T-helper 9 cell (primary cell): ENCODE data around the gene CAMKK2.
"Not testable (repeated sequence)": the region's sequence is repeated elsewhere in the genome, so short reads cannot be mapped to it uniquely, and the experiment has no call there.

ENCODE experiments used
- DNase-seq: peaks from one replicate; pipeline ENCODE4 v3.0.0-alpha.2; 2020

The CAMKK2 gene

GRCh38 chr12:121278169-121279070 is 18.1 kb downstream of the CAMKK2 start:
- no peak for DNase-seq

GRCh38 chr12:121277374-121277759 is 19.1 kb downstream of the CAMKK2 start:
- DNase-seq, result no peak

GRCh38 chr12:121274036-121274763 is 22.3 kb downstream of the CAMKK2 start:
- no peak for DNase-seq

GRCh38 chr12:121273364-121273896 is 23.1 kb downstream of the CAMKK2 start:
- DNase-seq, result no peak

- no peak for DNase-seq
Observed at GRCh38 chr12:121267822-121268221, 28.7 kb downstream of the CAMKK2 start.

- no peak for DNase-seq
Observed at GRCh38 chr12:121264951-121265515, 31.5 kb downstream of the CAMKK2 start.

GRCh38 chr12:121264135-121264534 is 32.4 kb downstream of the CAMKK2 start:
- no peak for DNase-seq

GRCh38 chr12:121263206-121263935 is 33.1 kb downstream of the CAMKK2 start:
- no peak for DNase-seq

GRCh38 chr12:121261398-121261797 is 35.1 kb downstream of the CAMKK2 start:
- DNase-seq, result no peak

- DNase-seq, result no peak
Observed at GRCh38 chr12:121260091-121260490, 36.4 kb downstream of the CAMKK2 start.

GRCh38 chr12:121259074-121259473 is 37.4 kb downstream of the CAMKK2 start:
- DNase-seq, result no peak

GRCh38 chr12:121257704-121258449 is 38.6 kb downstream of the CAMKK2 start:
- not testable (repeated sequence) for DNase-seq

GRCh38 chr12:121255433-121255832 is 41.1 kb downstream of the CAMKK2 start:
- DNase-seq, result no peak

- DNase-seq, result no peak
Observed at GRCh38 chr12:121253638-121254335, 42.7 kb downstream of the CAMKK2 start.

GRCh38 chr12:121252712-121253345 is 43.7 kb downstream of the CAMKK2 start:
- DNase-seq, result no peak

- no peak for DNase-seq
Observed at GRCh38 chr12:121251838-121252237, 44.7 kb downstream of the CAMKK2 start.

- DNase-seq, result no peak
Observed at GRCh38 chr12:121250359-121250758, 46.1 kb downstream of the CAMKK2 start.

- no peak for DNase-seq
Observed at GRCh38 chr12:121248622-121249021, 47.9 kb downstream of the CAMKK2 start.

- DNase-seq, result no peak
Observed at GRCh38 chr12:121246893-121247557, 49.5 kb downstream of the CAMKK2 start.

GRCh38 chr12:121245951-121246350 is 50.6 kb downstream of the CAMKK2 start:
- no peak for DNase-seq
